ENCODE measurements around the gene COPG2. TPM values are rescaled to one million over a fixed set of nuclear protein-coding genes. Genes with fewer than 3 reads are reported as not detected.

Gene COPG2
- total RNA-seq, 4 donors from 2014 or later: 8.3 to 23.8 (median 17.3) TPM

- TF ChIP-seq CTCF (IDR thresholded peaks at IDR 0.05; ENCODE audit: low read depth): no peak
Measured at GRCh38 chr7:130649004-130649790, 19.4 kb downstream of the COPG2 start.

DNA sequence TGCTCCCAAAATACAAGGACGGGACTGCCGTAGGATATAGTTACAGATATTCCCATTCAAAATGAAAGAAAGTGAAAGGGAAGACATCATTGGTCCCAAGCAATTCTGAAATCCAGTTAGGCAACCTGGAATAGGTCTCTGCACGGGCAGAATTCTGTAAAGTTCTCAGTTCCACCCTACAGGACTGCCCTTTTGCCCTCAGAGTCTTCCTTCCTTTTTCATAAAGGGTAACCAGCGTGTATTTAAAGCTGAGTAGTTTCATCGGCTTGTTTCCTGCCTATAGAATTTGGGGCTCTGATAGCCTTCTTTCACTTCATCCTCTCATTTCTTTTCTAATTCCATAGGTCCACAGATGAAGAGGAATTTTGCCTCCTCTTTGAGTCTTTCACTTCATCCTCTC, 20.0 kb downstream of the COPG2 start:
- no peak for TF ChIP-seq CTCF (IDR thresholded peaks at IDR 0.05; ENCODE audit: low read depth)

GRCh38 chr7:130642383-130642782, 26.2 kb downstream of the COPG2 start:
- no peak for TF ChIP-seq CTCF (IDR thresholded peaks at IDR 0.05; ENCODE audit: low read depth)

- no peak for TF ChIP-seq CTCF (IDR thresholded peaks at IDR 0.05; ENCODE audit: low read depth)
Measured at GRCh38 chr7:130641497-130641896, 27.1 kb downstream of the COPG2 start.

GRCh38 chr7:130641040-130641439, 27.5 kb downstream of the COPG2 start:
- no peak for TF ChIP-seq CTCF (IDR thresholded peaks at IDR 0.05; ENCODE audit: low read depth)

- TF ChIP-seq CTCF (IDR thresholded peaks at IDR 0.05; ENCODE audit: low read depth): no peak
Measured at GRCh38 chr7:130639388-130639787, 29.2 kb downstream of the COPG2 start.

DNA sequence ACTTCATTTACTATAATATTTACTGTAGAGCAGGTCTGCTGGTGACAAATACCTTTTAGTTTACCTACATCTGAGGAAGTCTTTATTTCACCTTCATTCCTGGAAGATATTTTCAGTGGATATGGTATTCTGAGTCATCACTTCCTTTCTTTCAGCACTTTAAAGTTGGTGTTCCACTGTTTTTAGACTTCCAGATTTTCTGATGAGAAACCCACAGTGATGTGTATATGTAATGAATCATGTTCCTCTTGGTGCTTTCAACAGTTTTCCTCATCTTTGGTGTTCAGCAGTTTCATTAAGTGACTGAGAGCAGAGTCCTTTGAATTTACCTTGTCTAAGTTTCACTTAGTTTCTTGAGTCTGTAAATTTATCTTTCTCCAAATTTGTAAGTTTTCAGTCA, 36.4 kb downstream of the COPG2 start:
- TF ChIP-seq CTCF (IDR thresholded peaks at IDR 0.05; ENCODE audit: low read depth): no peak
